IMR-90 (cell line): ENCODE measurements around the gene IL17B. TPM values are rescaled to one million over a fixed set of nuclear protein-coding genes. Genes with fewer than 3 reads are reported as not detected.

Source experiments
- ATAC-seq: fragments of 200-7000 bp; cut with Tn5 transposase; 2 replicates; pipeline ENCODE4 v1.9.1; 2020; ENCODE audit warnings: low read depth, mild to moderate bottlenecking, moderate library complexity
- BruUV-seq: library from RNA; stranded (reverse); fragments of 400-500 nt; replicated peaks from 2 replicates; lab custom pipeline; 2021; lab: Mats Ljungman, UMichigan
- CTCF ChIA-PET: fragments of 300-600 bp; formaldehyde crosslinking; extraction: SDS; loops from one replicate; lab custom pipeline; 2021; ENCODE audit warnings: antibody characterized with exemption; lab: Yijun Ruan, JAX
- POLR2A ChIA-PET: fragments of 300-600 bp; sonication (Branson Sonifier 250); formaldehyde crosslinking; loops from one replicate; lab custom pipeline; 2022; ENCODE audit warnings: antibody characterized with exemption; ENCODE audit not compliant: unreplicated experiment; lab: Charles Lee
- DNase-seq: peaks from one replicate; pipeline ENCODE4 v3.0.0; 2013
- H2AFZ ChIP-seq: replicated peaks from 2 replicates; pipeline ENCODE3; 2013; ENCODE audit warnings: low read length, mild to moderate bottlenecking; ENCODE audit not compliant: poor library complexity
- H2AK5ac ChIP-seq: 2 replicates; pipeline ENCODE4 v1.6.1; 2013; ENCODE audit warnings: low read depth, low read length, inconsistent platforms
- H2AK9ac ChIP-seq: replicated peaks from 2 replicates; pipeline ENCODE3; 2013; ENCODE audit warnings: mild to moderate bottlenecking, low read depth, low read length, moderate library complexity; ENCODE audit not compliant: poor library complexity
- H2BK120ac ChIP-seq: 2 replicates; pipeline ENCODE4 v1.6.1; 2013; ENCODE audit warnings: low read depth, low read length, inconsistent platforms
- H2BK15ac ChIP-seq: 3 replicates; pipeline ENCODE4 v1.6.1; 2013; ENCODE audit warnings: low read depth, low read length, inconsistent platforms
- H2BK20ac ChIP-seq: 2 replicates; pipeline ENCODE4 v1.6.1; 2013; ENCODE audit warnings: low read depth, mild to moderate bottlenecking, inconsistent platforms, low read length, moderate library complexity
- H2BK5ac ChIP-seq: 2 replicates; pipeline ENCODE4 v1.6.1; 2013; ENCODE audit warnings: mild to moderate bottlenecking, low read depth, low read length, inconsistent platforms; ENCODE audit not compliant: poor library complexity, severe bottlenecking
- H3K14ac ChIP-seq: replicated peaks from 2 replicates; pipeline ENCODE4 v1.6.1; 2013; ENCODE audit warnings: low read depth, low read length, inconsistent platforms
- H3K18ac ChIP-seq: 2 replicates; pipeline ENCODE4 v1.6.1; 2013; ENCODE audit warnings: low read depth, low read length, control low read depth
- H3K23ac ChIP-seq: 2 replicates; pipeline ENCODE4 v1.6.1; 2013; ENCODE audit warnings: low read depth, low read length, inconsistent platforms
- H3K27ac ChIP-seq: 2 replicates; pipeline ENCODE4 v1.5.1; 2013; ENCODE audit warnings: mild to moderate bottlenecking, control low read depth, low read length; ENCODE audit not compliant: insufficient read depth
- H3K27me3 ChIP-seq: 2 replicates; pipeline ENCODE4 v1.6.1; 2013; ENCODE audit warnings: low read length; ENCODE audit not compliant: control insufficient read depth, insufficient read depth
- H3K36me3 ChIP-seq: 2 replicates; pipeline ENCODE4 v1.6.1; 2013; ENCODE audit warnings: low read length, mixed read lengths; ENCODE audit not compliant: control insufficient read depth, insufficient read depth
- H3K4ac ChIP-seq: 2 replicates; pipeline ENCODE4 v1.6.1; 2013; ENCODE audit warnings: low read depth, low read length, inconsistent platforms
- H3K4me1 ChIP-seq: 2 replicates; pipeline ENCODE4 v1.6.1; 2013; ENCODE audit warnings: low read length, mixed read lengths; ENCODE audit not compliant: control insufficient read depth, insufficient read depth
- H3K4me2 ChIP-seq: 2 replicates; pipeline ENCODE4 v1.6.1; 2013; ENCODE audit warnings: low read depth, mild to moderate bottlenecking, control low read depth, low read length, moderate library complexity
- H3K4me3 ChIP-seq: 2 replicates; pipeline ENCODE4 v1.5.1; 2013; ENCODE audit warnings: low read depth, mild to moderate bottlenecking, control low read depth, low read length, moderate library complexity; ENCODE audit not compliant: insufficient read depth
- H3K56ac ChIP-seq: 2 replicates; pipeline ENCODE4 v1.6.1; 2013; ENCODE audit warnings: low read length, inconsistent platforms; ENCODE audit not compliant: insufficient read depth; ENCODE audit errors: extremely low read depth
- H3K79me1 ChIP-seq, 2 experiments: 2 replicates each; pipeline ENCODE4 v1.6.1; 2013; ENCODE audit warnings: low read length in 2 of 2, inconsistent platforms in 1 of 2, low read depth in 1 of 2
- H3K9ac ChIP-seq: 2 replicates; pipeline ENCODE4 v1.6.1; 2013; ENCODE audit warnings: low read depth, low read length, control low read depth
- H3K9me1 ChIP-seq: 2 replicates; pipeline ENCODE4 v1.6.1; 2013; ENCODE audit warnings: low read length, inconsistent platforms; ENCODE audit not compliant: insufficient read depth
- H3K9me3 ChIP-seq: 2 replicates; pipeline ENCODE4 v1.6.1; 2013; ENCODE audit warnings: low read length; ENCODE audit not compliant: control insufficient read depth, insufficient read depth
- H4K20me1 ChIP-seq: 2 replicates; pipeline ENCODE4 v1.6.1; 2013; ENCODE audit warnings: low read length, inconsistent platforms; ENCODE audit not compliant: insufficient read depth
- H4K5ac ChIP-seq: 2 replicates; pipeline ENCODE4 v1.6.1; 2013; ENCODE audit warnings: mild to moderate bottlenecking, low read depth, low read length, control low read depth
- H4K8ac ChIP-seq, 2 experiments: 2 replicates each; pipeline ENCODE4 v1.6.1; 2013; ENCODE audit warnings: low read depth in 2 of 2, low read length in 2 of 2, control low read depth in 1 of 2, inconsistent platforms in 1 of 2
- H4K91ac ChIP-seq: 2 replicates; pipeline ENCODE4 v1.6.1; 2013; ENCODE audit warnings: low read depth, low read length, inconsistent platforms; ENCODE audit not compliant: insufficient read depth
- FOS ChIP-seq: fragments of 150-350 bp; IDR thresholded peaks from 2 replicates; pipeline ENCODE4 v1.6.1; 2016; ENCODE audit warnings: low read depth, low read length
- MAFK ChIP-seq: IDR thresholded peaks from 2 replicates; pipeline ENCODE4 v1.6.1; 2012; ENCODE audit warnings: low read depth, low read length, improper control_type of control experiment
- MAZ ChIP-seq: IDR thresholded peaks from 2 replicates; pipeline ENCODE4 v1.6.1; 2012; ENCODE audit warnings: low read depth, mild to moderate bottlenecking, low read length, improper control_type of control experiment, moderate library complexity, borderline replicate concordance
- MXI1 ChIP-seq: IDR thresholded peaks from 2 replicates; pipeline ENCODE4 v1.6.1; 2012; ENCODE audit warnings: low read depth, mild to moderate bottlenecking, low read length, moderate library complexity, borderline replicate concordance
- NFE2L2 ChIP-seq: fragments of 150-350 bp; IDR thresholded peaks from 2 replicates; pipeline ENCODE4 v1.6.1; 2016; ENCODE audit warnings: low read depth, mild to moderate bottlenecking, low read length
- RCOR1 ChIP-seq: IDR thresholded peaks from 2 replicates; pipeline ENCODE4 v1.6.1; 2012; ENCODE audit warnings: mild to moderate bottlenecking, low read length, improper control_type of control experiment; ENCODE audit not compliant: insufficient replicate concordance
- RFX5 ChIP-seq: IDR thresholded peaks from 2 replicates; pipeline ENCODE4 v1.8.0; 2012; ENCODE audit warnings: low read depth, mild to moderate bottlenecking, low read length, moderate library complexity
- SMC3 ChIP-seq: fragments of 150-350 bp; IDR thresholded peaks from 2 replicates; pipeline ENCODE4 v1.6.1; 2016; ENCODE audit warnings: low read depth, mild to moderate bottlenecking, antibody characterized with exemption, low read length, moderate library complexity
- WGBS, 2 experiments: methylation state at CpG; one replicate each; pipeline versions ENCODE4 v1.1.5 to v1.1.7; 2013; ENCODE audit warnings: missing lambda C conversion rate in 2 of 2; ENCODE audit not compliant: insufficient read length in 1 of 2; ENCODE audit errors: extremely low coverage in 2 of 2; 5-methylcytosine and 5-hydroxymethylcytosine counted together
- dilution Hi-C: fragments of 300-500 bp; cut with HindIII; formaldehyde crosslinking; loops from one replicate; pipeline ENCODE4 v1.14.3; 2018; ENCODE audit warnings: low sequenced_read_pairs; ENCODE audit not compliant: unreplicated experiment
- in situ Hi-C: fragments of 300-500 bp; cut with MboI; formaldehyde crosslinking; loops from 3 replicates; pipeline ENCODE4 v1.14.3; 2019; ENCODE audit warnings: low sequenced_read_pairs, inconsistent platforms, mixed read lengths
- intact Hi-C: fragments of 100-400 bp; cut with micrococcal nuclease; formaldehyde crosslinking; loops from 2 replicates; pipeline ENCODE4 v1.10.0; 2022
- polyA plus RNA-seq, 3 experiments: library from polyadenylated mRNA; depleted of rRNA; stranded (reverse); fragments of >200 nt; gene quantifications; 2 replicates each; pipeline ENCODE4 v1.2.3, GENCODE V29; 2012; ENCODE audit warnings: low replicate concordance in 1 of 3
- total RNA-seq: library from RNA; depleted of rRNA; stranded (reverse); fragments of >200 nt; gene quantifications from 2 replicates; pipeline ENCODE4 v1.2.3, GENCODE V29; 2012
- TF ChIP-seq, protein P1 (sequence below): fragments of 150-350 bp; IDR thresholded peaks from 2 replicates; pipeline ENCODE4 v1.6.1; 2016; ENCODE audit warnings: low read depth, mild to moderate bottlenecking, low read length, moderate library complexity, borderline replicate concordance

IL17B gene
- total and polyA plus RNA-seq, 2 of the 4 experiments (the other 2 are of a cell fraction), result 0.31 TPM; not detected in 1

DNA sequence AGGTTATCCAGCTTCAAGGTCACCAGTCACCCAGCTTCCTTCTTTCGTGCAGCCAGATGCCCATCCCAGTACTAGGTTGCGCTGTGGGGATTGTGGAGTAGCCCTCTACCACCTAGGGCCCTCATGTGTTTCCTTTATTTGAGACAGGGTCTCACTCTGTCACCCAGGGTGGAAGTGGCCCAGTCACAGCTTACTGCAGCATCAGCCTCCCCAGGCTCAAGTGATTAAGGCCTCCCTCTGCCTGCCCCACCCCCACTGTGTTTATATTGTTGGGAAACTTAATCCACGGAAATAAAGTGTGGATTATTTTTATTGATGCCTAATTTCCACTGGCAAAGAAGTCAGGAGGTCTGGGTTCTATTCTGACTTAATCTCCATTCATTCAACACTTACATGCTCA, 4.3 kb downstream of the IL17B start:
- no peak overlapping the region for H3K4me2 ChIP-seq
- no peak overlapping the region for H2AK9ac ChIP-seq
- no peak overlapping the region for H3K18ac ChIP-seq
- no peak overlapping the region for H2BK20ac ChIP-seq
- H3K4ac ChIP-seq, result no peak overlapping the region
- no peaks in the 10 kb centered on the region for H3K4me1 ChIP-seq
- no peak overlapping the region for H2AK5ac ChIP-seq
- H3K27ac ChIP-seq, result no peak overlapping the region
- no peak overlapping the region for H4K5ac ChIP-seq
- CTCF ChIA-PET, result interaction anchor here (1.8 kb wide), 1 partner anchor 59 kb away, joined by 7 read pairs; no protein-coding TSS in a partner anchor
- H3K23ac ChIP-seq, result no peak overlapping the region
- no peak overlapping the region for H2BK120ac ChIP-seq
- no peak overlapping the region for H3K14ac ChIP-seq
- no peak overlapping the region for H2BK15ac ChIP-seq
- intact Hi-C loops, result no loop called here
- no peaks in the 10 kb centered on the region for H3K27me3 ChIP-seq
- H4K8ac ChIP-seq, result no peak overlapping the region
- H3K9me1 ChIP-seq, result 0 out of 2 replicates have a peak, but pooled peaks cover 5% of the 10 kb centered on the region
- no peak overlapping the region for H3K56ac ChIP-seq
- H2BK5ac ChIP-seq, result no peak overlapping the region
- no peaks in the 10 kb centered on the region for H3K79me1 ChIP-seq
- H3K9me3 ChIP-seq, result no peaks in the 10 kb centered on the region
- BruUV-seq, result no TSS peak
- POLR2A ChIA-PET, result no interaction called here
- in situ Hi-C loops, result loop anchor here (5.0 kb wide), 1 partner anchor 188 kb away; no protein-coding TSS in a partner anchor
- no peak overlapping the region for H4K91ac ChIP-seq
- H3K4me3 ChIP-seq, result no peak overlapping the region
- TF ChIP-seq MAZ, result no peak
- TF ChIP-seq SMC3, result no peak
- no peak for TF ChIP-seq RFX5
- TF ChIP-seq, protein P1, sequence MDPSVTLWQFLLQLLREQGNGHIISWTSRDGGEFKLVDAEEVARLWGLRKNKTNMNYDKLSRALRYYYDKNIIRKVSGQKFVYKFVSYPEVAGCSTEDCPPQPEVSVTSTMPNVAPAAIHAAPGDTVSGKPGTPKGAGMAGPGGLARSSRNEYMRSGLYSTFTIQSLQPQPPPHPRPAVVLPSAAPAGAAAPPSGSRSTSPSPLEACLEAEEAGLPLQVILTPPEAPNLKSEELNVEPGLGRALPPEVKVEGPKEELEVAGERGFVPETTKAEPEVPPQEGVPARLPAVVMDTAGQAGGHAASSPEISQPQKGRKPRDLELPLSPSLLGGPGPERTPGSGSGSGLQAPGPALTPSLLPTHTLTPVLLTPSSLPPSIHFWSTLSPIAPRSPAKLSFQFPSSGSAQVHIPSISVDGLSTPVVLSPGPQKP, result no peak
- TF ChIP-seq FOS, result no peak
- no peak for TF ChIP-seq MXI1
- TF ChIP-seq MAFK, result no peak
- TF ChIP-seq NFE2L2, result no peak
- TF ChIP-seq RCOR1, result no peak
- no CpG with 5 or more reads among the region's 3 CpGs for WGBS, 2 experiments
- DNase-seq (no peak), ATAC-seq (no peak)
- no peak overlapping the region for H3K9ac ChIP-seq
- no peak overlapping the region for H2AFZ ChIP-seq
- H3K36me3 ChIP-seq, result no peaks in the 10 kb centered on the region
- dilution Hi-C loops, result no loop called here
- no peaks in the 10 kb centered on the region for H4K20me1 ChIP-seq
